K562 (cell line): ENCODE data around the gene P2RY6.

Experiments used
- CBFB ChIP-seq: sonication (generic); formaldehyde crosslinking; IDR thresholded peaks from 2 replicates; pipeline ENCODE4 v1.4.0; 2020; ENCODE audit warnings: mild to moderate bottlenecking, missing genetic modification reagents
- CTCF ChIP-seq, 3 experiments: IDR thresholded peaks in 2 of 3; conservative IDR thresholded peaks in 1 of 3; 2 replicates each; pipeline ENCODE4 v1.5.1; 2011 to 2012; ENCODE audit warnings: low read length in 3 of 3, mild to moderate bottlenecking in 3 of 3, control low read depth in 2 of 3, improper control_type of control experiment in 1 of 3, inconsistent platforms in 1 of 3, low read depth in 1 of 3, mixed read lengths in 1 of 3, moderate library complexity in 1 of 3; ENCODE audit not compliant: insufficient read depth in 2 of 3
- FOXK2 ChIP-seq, 2 experiments: fragments of 450-650 bp; IDR thresholded peaks in 1 of 2; conservative IDR thresholded peaks in 1 of 2; 2 replicates each; pipeline ENCODE4 v1.6.1; 2016; ENCODE audit warnings: low read depth in 2 of 2, mild to moderate bottlenecking in 1 of 2
- MLLT1 ChIP-seq, 2 experiments: fragments of 450-650 bp; IDR thresholded peaks; 2 replicates each; pipeline ENCODE4 v1.6.1; 2016
- NR1H2 ChIP-seq: sonication (generic); formaldehyde crosslinking; IDR thresholded peaks from 2 replicates; pipeline ENCODE4 v1.4.0; 2020; ENCODE audit warnings: mild to moderate bottlenecking, missing genetic modification reagents
- PKNOX1 ChIP-seq: fragments of 450-650 bp; IDR thresholded peaks from 2 replicates; pipeline ENCODE4 v1.6.1; 2016
- POLR2A ChIP-seq: fragments of 450-650 bp; conservative IDR thresholded peaks from 2 replicates; pipeline ENCODE4 v1.6.1; 2016
- POLR2AphosphoS2 ChIP-seq: IDR thresholded peaks from 2 replicates; pipeline ENCODE4 v1.6.1; 2012; ENCODE audit warnings: low read length, improper control_type of control experiment
- RBM17 ChIP-seq: fragments of 200-400 bp; formaldehyde crosslinking; IDR thresholded peaks from 2 replicates; pipeline ENCODE4 v1.6.1; 2017; ENCODE audit warnings: low read depth, mild to moderate bottlenecking, low read length, borderline replicate concordance
- REST ChIP-seq, 2 experiments: fragments of 450-650 bp; formaldehyde crosslinking in 1 of 2; IDR thresholded peaks; 2 replicates each; pipeline versions ENCODE4 v1.4.0 to v1.6.1; 2014 to 2020; ENCODE audit warnings: mild to moderate bottlenecking in 2 of 2, borderline replicate concordance in 1 of 2, low read depth in 1 of 2
- U2AF2 ChIP-seq: fragments of 200-400 bp; formaldehyde crosslinking; optimal IDR thresholded peaks from 2 replicates; pipeline ENCODE3; 2017; ENCODE audit warnings: low read depth, mild to moderate bottlenecking, low read length
- ZBTB33 ChIP-seq: sonication (generic); formaldehyde crosslinking; IDR thresholded peaks from 2 replicates; pipeline ENCODE4 v1.8.1; 2023; ENCODE audit warnings: mild to moderate bottlenecking, missing genetic modification reagents
- ZC3H8 ChIP-seq: fragments of 450-650 bp; IDR thresholded peaks from 2 replicates; pipeline ENCODE4 v1.6.1; 2017
- ZNF57 ChIP-seq: fragments of 450-650 bp; formaldehyde crosslinking; IDR thresholded peaks from 2 replicates; pipeline ENCODE4 v1.4.0; 2020; ENCODE audit warnings: mild to moderate bottlenecking, moderate library complexity

- TF ChIP-seq POLR2AphosphoS2 (no peak), NR1H2 (CRISPR knock-in tag) (no peak), POLR2A (no peak), ZC3H8 (no peak), CBFB (CRISPR knock-in tag) (no peak), ZBTB33 (CRISPR knock-in tag) (no peak), MLLT1 (IDR thresholded peaks at IDR 0.05) (no peak), CTCF (IDR thresholded peaks at IDR 0.05 in 2 of 3, conservative IDR thresholded peaks at IDR 0.05 in 1 of 3; ENCODE audit: insufficient read depth in 2 of 3, low read depth in 1 of 3, low read length in 3 of 3) (no peak), RBM17 (no peak), U2AF2 (no peak), PKNOX1 (no peak), ZNF57 (CRISPR knock-in tag) (no peak), FOXK2 (conservative IDR thresholded peaks at IDR 0.05 in 1 of 2, IDR thresholded peaks at IDR 0.05 in 1 of 2; ENCODE audit: low read depth in 2 of 2) (no peak), REST (IDR thresholded peaks at IDR 0.05; ENCODE audit: borderline replicate concordance) (no peak), REST (CRISPR knock-in tag; IDR thresholded peaks at IDR 0.05; ENCODE audit: low read depth) (no peak)
Measured at GRCh38 chr11:73297702-73298101, 25.6 kb downstream of the P2RY6 start.
